HG02678 (cell line): Measurements from ENCODE around the gene BPIFB4.

ENCODE experiments used
- ATAC-seq: cut with Tn5 transposase; IDR thresholded peaks from one replicate; pipeline ENCODE4 v1.9.1; 2021; ENCODE audit warnings: mild to moderate bottlenecking, moderate library complexity; ENCODE audit not compliant: unreplicated experiment

BPIFB4 gene

GRCh38 chr20:33154252-33154651, 74.8 kb downstream of the BPIFB4 start:
- ATAC-seq = no peak

GRCh38 chr20:33158637-33159385, 79.4 kb downstream of the BPIFB4 start:
- ATAC-seq = no peak

GRCh38 chr20:33159713-33160112, 80.3 kb downstream of the BPIFB4 start:
- no peak for ATAC-seq

GRCh38 chr20:33160681-33161080, 81.2 kb downstream of the BPIFB4 start:
- no peak for ATAC-seq
